Left ventricle myocardium inferior (tissue), 1 donor: ENCODE data around the gene KCNC3. TPM values are rescaled to one million over a fixed set of nuclear protein-coding genes. Genes with fewer than 3 reads are reported as not detected.

Source experiments
- DNase-seq: peaks from one replicate; pipeline ENCODE4 v3.0.0-alpha.2; 2020
- H3K27ac ChIP-seq: fragments of 200-600 bp; replicated peaks from 2 replicates; pipeline ENCODE4 v1.8.0; 2021
- H3K27me3 ChIP-seq: fragments of 200-600 bp; 2 replicates; pipeline ENCODE4 v1.8.0; 2021; ENCODE audit warnings: low read depth
- H3K36me3 ChIP-seq: fragments of 200-600 bp; 2 replicates; pipeline ENCODE4 v1.8.0; 2021
- H3K4me1 ChIP-seq: fragments of 200-600 bp; 2 replicates; pipeline ENCODE4 v1.8.0; 2021
- H3K4me3 ChIP-seq: fragments of 200-600 bp; 2 replicates; pipeline ENCODE4 v1.8.0; 2021; ENCODE audit warnings: mild to moderate bottlenecking, moderate library complexity
- H3K9me3 ChIP-seq: fragments of 200-600 bp; replicated peaks from 2 replicates; pipeline ENCODE4 v1.8.0; 2021
- CTCF ChIP-seq: fragments of 200-600 bp; IDR thresholded peaks from 2 replicates; pipeline ENCODE4 v1.8.0; 2021; ENCODE audit warnings: antibody characterized with exemption, mild to moderate bottlenecking, borderline replicate concordance
- intact Hi-C: fragments of 100-400 bp; cut with micrococcal nuclease; formaldehyde crosslinking; loops from one replicate; pipeline ENCODE4 v1.11.0; 2022
- total RNA-seq: library from RNA; stranded (reverse); fragmentation: NEBNext Ultra II Directional; extraction: Animal tissue kit (Norgen Biotek cat#: 25700); gene quantifications from one replicate; pipeline ENCODE4 v1.2.1, GENCODE V29; 2021
- donor health status: DM: no; HTN: yes; CAD: no; lungs with severe emphysema.

Gene KCNC3
- total RNA-seq, 1 donor from 2014 or later: 2.6 TPM

DNA sequence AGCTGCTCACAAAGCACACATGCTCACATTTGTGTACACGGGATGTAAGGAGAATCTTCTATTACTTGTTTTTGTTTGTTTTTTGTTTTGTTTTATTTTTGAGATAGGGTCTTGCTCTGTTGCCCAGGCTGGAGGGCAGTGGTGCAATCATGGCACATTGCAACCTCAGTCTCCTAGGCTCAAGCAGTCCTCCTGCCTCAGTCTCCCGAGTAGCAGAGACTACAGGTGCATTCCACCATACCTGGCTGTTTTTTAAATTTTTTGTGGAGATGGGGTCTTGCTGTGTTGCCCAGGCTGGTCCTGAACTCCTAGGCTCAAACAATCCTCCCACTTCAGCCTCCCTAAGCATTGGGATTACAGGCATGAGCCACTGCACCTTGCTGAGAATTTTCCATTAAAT, 41.8 kb downstream of the KCNC3 start:
- no peak for TF ChIP-seq CTCF
- Histone ChIP-seq H3K4me3 (no peak overlapping the region), H3K9me3 (peaks cover 35% of the 10 kb centered on the region), H3K27me3 (peaks cover 5% of the 10 kb centered on the region), H3K27ac (no peak overlapping the region), H3K36me3 (peaks cover 74% of the 10 kb centered on the region), H3K4me1 (no peaks in the 10 kb centered on the region)
- intact Hi-C loops: no loop called here
- DNase-seq: no peak

GRCh38 chr19:50286443-50286842, 42.7 kb downstream of the KCNC3 start:
- Histone ChIP-seq H3K36me3 (peaks cover 81% of the 10 kb centered on the region), H3K27me3 (peaks cover 5% of the 10 kb centered on the region), H3K4me1 (no peaks in the 10 kb centered on the region), H3K27ac (no peak overlapping the region), H3K9me3 (peaks cover 35% of the 10 kb centered on the region), H3K4me3 (no peak overlapping the region)
- no peak for DNase-seq
- TF ChIP-seq CTCF: no peak
- intact Hi-C loops: no loop called here

GRCh38 chr19:50285833-50286232, 43.3 kb downstream of the KCNC3 start:
- intact Hi-C loops: no loop called here

DNA sequence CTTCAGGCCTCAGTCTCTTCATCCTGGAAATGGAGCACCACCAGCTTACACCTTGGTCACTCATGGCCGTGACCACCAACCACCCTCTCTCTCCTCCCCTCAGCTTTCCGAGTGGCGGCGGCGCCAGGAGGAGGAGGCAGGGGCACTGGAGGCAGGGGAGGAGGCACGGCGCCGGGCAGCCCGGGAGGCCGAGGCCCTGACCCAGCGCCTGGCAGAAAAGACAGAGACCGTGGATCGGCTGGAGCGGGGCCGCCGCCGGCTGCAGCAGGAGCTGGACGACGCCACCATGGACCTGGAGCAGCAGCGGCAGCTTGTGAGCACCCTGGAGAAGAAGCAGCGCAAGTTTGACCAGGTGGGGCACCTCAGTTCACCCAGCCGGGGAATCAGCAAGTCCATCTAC, 47.7 kb downstream of the KCNC3 start:
- Histone ChIP-seq H3K27ac (no peak overlapping the region), H3K36me3 (peaks cover 65% of the 10 kb centered on the region), H3K9me3 (peaks cover 19% of the 10 kb centered on the region), H3K4me3 (no peak overlapping the region), H3K27me3 (no peaks in the 10 kb centered on the region), H3K4me1 (no peaks in the 10 kb centered on the region)
- intact Hi-C loops: no loop called here
- no peak for DNase-seq
- TF ChIP-seq CTCF: no peak

More at GRCh38 chr19:50285833-50286232, 43.3 kb downstream of the KCNC3 start:
- H3K36me3 ChIP-seq: peaks cover 80% of the 10 kb centered on the region
- peaks cover 35% of the 10 kb centered on the region for H3K9me3 ChIP-seq
- peaks cover 5% of the 10 kb centered on the region for H3K27me3 ChIP-seq
- no peak overlapping the region for H3K27ac ChIP-seq
- no peak for DNase-seq
- no peak for TF ChIP-seq CTCF
- H3K4me3 ChIP-seq: no peak overlapping the region
- H3K4me1 ChIP-seq: no peaks in the 10 kb centered on the region

- intact Hi-C loops: no loop called here
- Histone ChIP-seq H3K27ac (no peak overlapping the region), H3K36me3 (peaks cover 65% of the 10 kb centered on the region), H3K27me3 (peaks cover 1% of the 10 kb centered on the region), H3K4me1 (no peaks in the 10 kb centered on the region), H3K9me3 (peaks cover 13% of the 10 kb centered on the region), H3K4me3 (no peak overlapping the region)
- DNase-seq: no peak
- no peak for TF ChIP-seq CTCF
Observed at GRCh38 chr19:50280983-50281382, 48.2 kb downstream of the KCNC3 start.

DNA sequence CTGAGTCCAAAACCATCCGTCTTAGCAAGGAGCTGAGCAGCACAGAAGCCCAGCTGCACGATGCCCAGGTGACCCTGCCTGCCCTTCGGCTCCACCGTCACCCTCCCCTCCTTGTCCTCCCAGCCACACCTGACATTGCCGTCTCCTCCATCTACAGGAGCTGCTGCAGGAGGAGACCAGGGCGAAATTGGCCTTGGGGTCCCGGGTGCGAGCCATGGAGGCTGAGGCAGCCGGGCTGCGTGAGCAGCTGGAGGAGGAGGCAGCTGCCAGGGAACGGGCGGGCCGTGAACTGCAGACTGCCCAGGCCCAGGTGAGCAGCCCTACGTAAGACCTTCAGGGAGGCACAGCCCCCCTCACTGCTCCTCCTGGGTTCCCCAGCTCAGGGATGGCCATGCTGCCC, 49.1 kb downstream of the KCNC3 start:
- Histone ChIP-seq H3K27me3 (peaks cover 4% of the 10 kb centered on the region), H3K9me3 (peaks cover 4% of the 10 kb centered on the region), H3K4me3 (no peak overlapping the region), H3K27ac (no peak overlapping the region), H3K36me3 (peaks cover 62% of the 10 kb centered on the region), H3K4me1 (no peaks in the 10 kb centered on the region)
- DNase-seq: no peak
- intact Hi-C loops: no loop called here
- TF ChIP-seq CTCF: no peak
